ENCODE data around the gene ZC3HAV1.
"Not testable (repeated sequence)": the region's sequence is repeated elsewhere in the genome, so short reads cannot be mapped to it uniquely, and the experiment has no call there.

DNA sequence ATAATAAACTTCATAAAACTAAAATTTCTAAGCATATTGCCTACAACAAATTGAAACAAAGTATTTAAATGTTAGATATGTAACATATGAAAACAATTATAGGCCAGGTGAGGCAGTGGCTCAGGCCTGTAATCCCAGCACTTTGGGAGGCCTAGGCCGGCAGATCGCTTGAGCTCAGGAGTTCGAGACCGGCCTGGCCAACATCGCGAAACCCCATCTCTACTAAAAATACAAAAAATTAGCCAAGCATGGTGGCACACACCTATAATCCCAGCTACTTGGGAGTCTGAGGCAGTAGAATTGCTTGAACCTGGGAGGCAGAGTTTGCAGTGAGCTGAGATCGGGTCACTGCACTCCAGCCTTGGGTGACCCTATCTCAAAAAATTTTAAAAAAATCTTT lies 3.3 kb downstream of the ZC3HAV1 start:
- TF ChIP-seq, protein P1, sequence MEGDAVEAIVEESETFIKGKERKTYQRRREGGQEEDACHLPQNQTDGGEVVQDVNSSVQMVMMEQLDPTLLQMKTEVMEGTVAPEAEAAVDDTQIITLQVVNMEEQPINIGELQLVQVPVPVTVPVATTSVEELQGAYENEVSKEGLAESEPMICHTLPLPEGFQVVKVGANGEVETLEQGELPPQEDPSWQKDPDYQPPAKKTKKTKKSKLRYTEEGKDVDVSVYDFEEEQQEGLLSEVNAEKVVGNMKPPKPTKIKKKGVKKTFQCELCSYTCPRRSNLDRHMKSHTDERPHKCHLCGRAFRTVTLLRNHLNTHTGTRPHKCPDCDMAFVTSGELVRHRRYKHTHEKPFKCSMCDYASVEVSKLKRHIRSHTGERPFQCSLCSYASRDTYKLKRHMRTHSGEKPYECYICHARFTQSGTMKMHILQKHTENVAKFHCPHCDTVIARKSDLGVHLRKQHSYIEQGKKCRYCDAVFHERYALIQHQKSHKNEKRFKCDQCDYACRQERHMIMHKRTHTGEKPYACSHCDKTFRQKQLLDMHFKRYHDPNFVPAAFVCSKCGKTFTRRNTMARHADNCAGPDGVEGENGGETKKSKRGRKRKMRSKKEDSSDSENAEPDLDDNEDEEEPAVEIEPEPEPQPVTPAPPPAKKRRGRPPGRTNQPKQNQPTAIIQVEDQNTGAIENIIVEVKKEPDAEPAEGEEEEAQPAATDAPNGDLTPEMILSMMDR (conservative IDR thresholded peaks at IDR 0.05; ENCODE audit: low read depth, low read length): not testable (repeated sequence)
- TF ChIP-seq POLR2A (IDR thresholded peaks at IDR 0.05; ENCODE audit: low read depth, low read length); RAD21 (IDR thresholded peaks at IDR 0.05; ENCODE audit: low read length); NFE2L2 (IDR thresholded peaks at IDR 0.05; ENCODE audit: low read depth, low read length); MAZ (IDR thresholded peaks at IDR 0.05; ENCODE audit: borderline replicate concordance, low read depth, low read length); CHD1 (IDR thresholded peaks at IDR 0.05; ENCODE audit: low read depth, low read length): not testable (repeated sequence)
- TF ChIP-seq, protein P2, sequence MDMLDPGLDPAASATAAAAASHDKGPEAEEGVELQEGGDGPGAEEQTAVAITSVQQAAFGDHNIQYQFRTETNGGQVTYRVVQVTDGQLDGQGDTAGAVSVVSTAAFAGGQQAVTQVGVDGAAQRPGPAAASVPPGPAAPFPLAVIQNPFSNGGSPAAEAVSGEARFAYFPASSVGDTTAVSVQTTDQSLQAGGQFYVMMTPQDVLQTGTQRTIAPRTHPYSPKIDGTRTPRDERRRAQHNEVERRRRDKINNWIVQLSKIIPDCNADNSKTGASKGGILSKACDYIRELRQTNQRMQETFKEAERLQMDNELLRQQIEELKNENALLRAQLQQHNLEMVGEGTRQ (IDR thresholded peaks at IDR 0.05; ENCODE audit: low read depth, low read length): not testable (repeated sequence)
